H1 (cell line): Measurements from ENCODE around the gene DIAPH2. TPM values are rescaled to one million over a fixed set of nuclear protein-coding genes. Genes with fewer than 3 reads are reported as not detected.

Experiments
- polyA plus RNA-seq, 7 experiments: library from polyadenylated mRNA; depleted of rRNA in 3 of 7; stranded (reverse) in 5 of 7; unstranded in 2 of 7; fragments of >200 nt in 5 of 7; fragments of 200-250 nt in 2 of 7; gene quantifications; 1 replicate in 5 of 7; 2 replicates in 1 of 7; 4 replicates in 1 of 7; pipeline versions ENCODE4 v1.2.1 to v1.2.3, GENCODE V29; 2011 to 2013; ENCODE audit warnings: missing spikeins in 2 of 7, mixed read lengths in 2 of 7
- total RNA-seq: library from RNA; stranded (reverse); fragmentation: NEBNext Ultra II Directional; extraction: Animal tissue kit (Norgen Biotek cat#: 25700); gene quantifications from 2 replicates; pipeline ENCODE4 v1.2.1, GENCODE V29; 2021
- TF ChIP-seq, protein P1 (sequence below), 3 experiments: IDR thresholded peaks; 1 replicate in 2 of 3; 2 replicates in 1 of 3; pipeline versions ENCODE4 v1.5.1 to v1.6.1; 2011; ENCODE audit warnings: low read length in 3 of 3, mild to moderate bottlenecking in 3 of 3, inconsistent platforms in 2 of 3, low read depth in 1 of 3, moderate library complexity in 1 of 3; ENCODE audit not compliant: insufficient read depth in 1 of 3; ENCODE audit errors: control extremely low read depth in 1 of 3

DIAPH2 gene
- total and polyA plus RNA-seq, 2 of the 8 experiments (the other 6 are each of a cell fraction or from before 2014, with no cell fraction given), result 4.4 to 24.3 TPM

DNA sequence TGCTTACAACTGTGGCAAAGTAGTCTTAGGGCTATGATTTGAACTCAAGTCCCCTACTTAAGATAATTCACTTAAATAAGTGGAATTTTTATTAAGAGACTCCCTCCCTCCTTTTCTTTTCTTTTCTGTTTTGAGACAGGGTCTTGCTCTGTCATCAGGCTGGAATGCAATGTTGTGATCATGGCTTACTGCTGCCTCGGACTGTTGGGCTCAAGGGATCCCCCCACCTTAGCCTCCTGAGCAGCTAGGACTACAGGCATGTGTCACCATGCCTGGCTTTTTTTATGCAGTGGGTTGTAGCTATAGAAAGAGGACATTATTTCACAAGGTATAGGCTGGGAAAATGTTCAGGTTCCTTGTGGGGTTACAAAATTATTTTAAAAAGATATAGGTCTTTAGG is 19.2 kb downstream of the DIAPH2 start (continued):
- TF ChIP-seq, protein P1, sequence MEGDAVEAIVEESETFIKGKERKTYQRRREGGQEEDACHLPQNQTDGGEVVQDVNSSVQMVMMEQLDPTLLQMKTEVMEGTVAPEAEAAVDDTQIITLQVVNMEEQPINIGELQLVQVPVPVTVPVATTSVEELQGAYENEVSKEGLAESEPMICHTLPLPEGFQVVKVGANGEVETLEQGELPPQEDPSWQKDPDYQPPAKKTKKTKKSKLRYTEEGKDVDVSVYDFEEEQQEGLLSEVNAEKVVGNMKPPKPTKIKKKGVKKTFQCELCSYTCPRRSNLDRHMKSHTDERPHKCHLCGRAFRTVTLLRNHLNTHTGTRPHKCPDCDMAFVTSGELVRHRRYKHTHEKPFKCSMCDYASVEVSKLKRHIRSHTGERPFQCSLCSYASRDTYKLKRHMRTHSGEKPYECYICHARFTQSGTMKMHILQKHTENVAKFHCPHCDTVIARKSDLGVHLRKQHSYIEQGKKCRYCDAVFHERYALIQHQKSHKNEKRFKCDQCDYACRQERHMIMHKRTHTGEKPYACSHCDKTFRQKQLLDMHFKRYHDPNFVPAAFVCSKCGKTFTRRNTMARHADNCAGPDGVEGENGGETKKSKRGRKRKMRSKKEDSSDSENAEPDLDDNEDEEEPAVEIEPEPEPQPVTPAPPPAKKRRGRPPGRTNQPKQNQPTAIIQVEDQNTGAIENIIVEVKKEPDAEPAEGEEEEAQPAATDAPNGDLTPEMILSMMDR (IDR thresholded peaks at IDR 0.05; ENCODE audit: control extremely low read depth in 1 of 3, insufficient read depth in 1 of 3, low read depth in 1 of 3, low read length in 3 of 3), result no peak
